Heart right ventricle (tissue), 16 donors: ENCODE results near the gene ZAP70. TPM values are rescaled to one million over a fixed set of nuclear protein-coding genes. Genes with fewer than 3 reads are reported as not detected.

Experiments used
- ATAC-seq, 8 donors: fragments of 200-7000 bp; cut with Tn5 transposase; one replicate each; pipeline ENCODE4 v1.9.1; 2020; ENCODE audit warnings: mild to moderate bottlenecking in 8 of 8, moderate library complexity in 8 of 8, moderate number of reproducible peaks in 1 of 8
- DNase-seq, 2 donors: peaks; one replicate each; pipeline ENCODE4 v3.0.0-alpha.2; 2020
- H3K27ac ChIP-seq, 10 donors: fragments of 200-600 bp; sonication (generic) in 2 of 10; one replicate each; pipeline versions ENCODE4 v1.5.0 to v1.8.0; 2020 to 2022; ENCODE audit warnings: mild to moderate bottlenecking in 3 of 10
- H3K27me3 ChIP-seq, 7 donors: fragments of 200-600 bp; one replicate each; pipeline ENCODE4 v1.8.0; 2021 to 2022; ENCODE audit warnings: mild to moderate bottlenecking in 2 of 7
- H3K36me3 ChIP-seq, 9 donors: fragments of 200-600 bp; sonication (generic) in 1 of 9; one replicate each; pipeline versions ENCODE4 v1.5.0 to v1.8.0; 2020 to 2022; ENCODE audit warnings: mild to moderate bottlenecking in 2 of 9
- H3K4me1 ChIP-seq, 9 donors: fragments of 200-600 bp; sonication (generic) in 1 of 9; one replicate each; pipeline versions ENCODE4 v1.5.0 to v1.8.0; 2020 to 2022; ENCODE audit warnings: mild to moderate bottlenecking in 4 of 9
- H3K4me3 ChIP-seq, 10 donors: fragments of 200-600 bp; sonication (generic) in 2 of 10; one replicate each; pipeline versions ENCODE4 v1.5.0 to v1.8.0; 2020 to 2022; ENCODE audit warnings: mild to moderate bottlenecking in 7 of 10, moderate library complexity in 2 of 10
- H3K9me3 ChIP-seq, 11 donors: fragments of 200-600 bp in 10 of 11; sonication (generic) in 2 of 11; one replicate each; pipeline versions ENCODE4 v1.5.0 to v1.8.0; 2013 to 2022; ENCODE audit warnings: mild to moderate bottlenecking in 2 of 11, control low read depth in 1 of 11, moderate library complexity in 1 of 11
- CTCF ChIP-seq, 9 donors: fragments of 200-600 bp; sonication (generic) in 2 of 9; IDR thresholded peaks; one replicate each; pipeline versions ENCODE4 v1.5.0 to v1.8.0; 2021 to 2022; ENCODE audit warnings: antibody characterized with exemption in 9 of 9, mild to moderate bottlenecking in 5 of 9, moderate library complexity in 1 of 9
- WGBS, 2 donors: extraction: QIAGEN DNeasy Blood & Tissue Kit; methylation state at CpG; one replicate each; pipeline ENCODE4 v1.1.7; 2013; ENCODE audit warnings: inconsistent platforms in 1 of 2; 5-methylcytosine and 5-hydroxymethylcytosine counted together
- intact Hi-C, 10 donors: fragments of 100-400 bp; cut with DNase I; formaldehyde crosslinking; loops; one replicate each; pipeline versions ENCODE4 v1.11.1 to v1.14.2; 2022
- long read RNA-seq, 3 donors: library from polyadenylated mRNA; unstranded; transcript quantifications; one replicate each; pipeline ENCODE4 v2.0.0, GENCODE V29; 2020 to 2021
- polyA plus RNA-seq, 2 donors: library from polyadenylated mRNA; stranded (reverse); fragments of 200-250 nt; gene quantifications; one replicate each; pipeline ENCODE4 v1.2.3, GENCODE V29; 2013
- total RNA-seq, 10 donors: library from RNA; stranded (reverse); fragmentation: NEBNext Ultra II Directional in 3 of 10; extraction: Animal tissue kit (Norgen Biotek cat#: 25700) in 3 of 10; gene quantifications; one replicate each; pipeline versions ENCODE4 v1.2.1 to v1.2.4, GENCODE V29; 2021 to 2023
- donor health status: Arrhythmogenic right ventricular cardiomyopathy.
- donor health status: ischemic (EF 13 %, LVEDD 7.1; RV severe dilation, severe dysfunction).
- donor health status: healthy with polysubstance abuse.
- donor health status: DM: no; HTN: yes; CAD: no.
- donor health status: DM: no; HTN: no; CAD: no.
- donor health status: ischemic (EF 25% LVEDD 6.9; RV normal size, moderate dysfunction).
- donor health status: ischemic (EF 25% LVEDD 5.7; RV mildly dilated, moderate dysfunction).
- donor health status: healthy.
- donor health status: DM: yes; HTN: yes; CAD: no.
- donor health status: Ischemic cardiomyopathy.
- donor health status: ischemic (EF 35%, LVEDD 5.7; RV mildly dilated, moderate dysfunction).
- donor health status: nonischemic (EF 11% LVEDD 7.7; RV severe dilation, severe dysfunction).
- donor health status: DM: yes; HTN: yes; CAD: no.
- donor health status: PGD.
- donor health status: ischemic (EF 29% LVEDD 5.4; RV normal size, mild dysfunction).
- donor health status: nonischemic (EF 23%, LVEDD 6.1; RV moderate dilation, normal function).

The ZAP70 gene
- total RNA-seq (1 to 10 TPM in 3 of 10 donors, under 1 TPM in 7; 0.42 to 8.7 (median 0.67) TPM), polyA plus RNA-seq (1 to 10 TPM in 1 of 2 donors, under 1 TPM in 1; 0.61 to 1.3 TPM)
- long read RNA-seq, donor 1, result 0 reads
- long read RNA-seq, donor 2, result 0 reads
- long read RNA-seq, donor 3, result 0 reads

- H3K4me3 ChIP-seq, result peak within 1 kb of the TSS in 2 of 10 donors; percentile 1 to 51
- no peaks in the 10 kb centered on the region for H3K27me3 ChIP-seq
- WGBS, 2 donors, result 76 to 81% methylated on average over 21 of the region's 21 CpGs
- peak within 1 kb of the TSS in 2 of 10 donors; percentile 4 to 80 for H3K27ac ChIP-seq
- no peak for DNase-seq
- ATAC-seq, result peak in 1 of 8 donors; percentile 9
- H3K36me3 ChIP-seq, result no peaks in the 10 kb centered on the region
- H3K4me1 ChIP-seq, result peaks cover 0 to 18% (median 6%) of the 10 kb centered on the region in 9 donors
- no peaks in the 10 kb centered on the region for H3K9me3 ChIP-seq
- intact Hi-C loops, result loop anchor here in 3 of 10 donors (5.0 to 10.0 kb wide), 3 partner anchors 34 to 671 kb away; no protein-coding TSS in a partner anchor
- TF ChIP-seq CTCF (IDR thresholded peaks at IDR 0.05), result no peak
These were observed at the start of gene ZAP70 for GRCh38 chr2:97713296-97714083. Gene ZAP70, plus strand, starts transcription at chr2:97713576. Its CDS starts 10,461 bp downstream, at chr2:97724037.

DNA sequence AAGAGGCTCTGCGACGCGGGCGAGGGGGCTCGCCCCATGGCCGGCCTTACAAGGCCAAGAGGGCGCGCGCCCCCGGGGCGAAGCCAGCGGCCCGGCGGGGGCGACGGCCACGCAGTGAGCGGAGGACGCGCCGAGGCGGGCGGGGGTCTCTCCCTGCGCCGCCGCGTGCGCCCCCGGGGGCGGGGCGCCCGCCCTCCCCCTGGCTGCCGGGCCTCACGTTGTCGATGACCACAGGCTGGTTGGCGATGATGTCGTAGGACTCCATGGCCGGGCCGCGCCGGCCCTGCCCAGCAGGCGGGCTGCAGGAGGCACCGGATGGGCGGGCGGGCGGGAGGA is 49.8 kb upstream of the ZAP70 start:
- ATAC-seq, result no peak
- Histone ChIP-seq H3K4me3 (peak overlapping the region; percentile 56 to 87 (median 68)), H3K36me3 (peaks cover 0 to 19% (median 8%) of the 10 kb centered on the region in 9 donors), H3K27ac (peak overlapping the region; percentile 84 to 100 (median 96)), H3K9me3 (no peaks in the 10 kb centered on the region), H3K27me3 (no peaks in the 10 kb centered on the region), H3K4me1 (peaks cover 0 to 38% (median 31%) of the 10 kb centered on the region in 9 donors)
- no peak for DNase-seq
- no peak for TF ChIP-seq CTCF (IDR thresholded peaks at IDR 0.05)
- WGBS, 2 donors, result 0 to 1% methylated on average over 34 to 46 of the region's 46 CpGs
- intact Hi-C loops, result loop anchor here in 4 of 10 donors (1.0 to 2.0 kb wide), 2 partner anchors 17 to 18 kb away; partner anchors contain the start of gene COX5B (in 3 of the 4)

GRCh38 chr2:97663962-97664635 is 49.3 kb upstream of the ZAP70 start, which contains the start of gene ACTR1B:
Gene ACTR1B, minus strand, starts transcription at chr2:97664044. Its CDS starts 154 bp downstream, at chr2:97663890.
- DNase-seq, result peak; percentile 97 to 98
- Histone ChIP-seq H3K4me1 (peaks cover 0 to 38% (median 31%) of the 10 kb centered on the region in 9 donors), H3K36me3 (peaks cover 0 to 16% (median 3%) of the 10 kb centered on the region in 9 donors), H3K4me3 (peak within 1 kb of the TSS; percentile 56 to 87 (median 68)), H3K27me3 (no peaks in the 10 kb centered on the region), H3K9me3 (no peaks in the 10 kb centered on the region), H3K27ac (peak within 1 kb of the TSS; percentile 84 to 100 (median 96))
- 0 to 1% methylated on average over 52 to 60 of the region's 60 CpGs for WGBS, 2 donors
- peak; percentile 95 to 97 (median 96) for ATAC-seq
- intact Hi-C loops, result loop anchor here in 6 of 10 donors (1.0 to 2.0 kb wide), 5 partner anchors 17 to 73 kb away; partner anchors contain the start of gene COX5B (in 3 of the 6)
- TF ChIP-seq CTCF (IDR thresholded peaks at IDR 0.05), result peak; percentile 35 to 80 (median 56)

DNA sequence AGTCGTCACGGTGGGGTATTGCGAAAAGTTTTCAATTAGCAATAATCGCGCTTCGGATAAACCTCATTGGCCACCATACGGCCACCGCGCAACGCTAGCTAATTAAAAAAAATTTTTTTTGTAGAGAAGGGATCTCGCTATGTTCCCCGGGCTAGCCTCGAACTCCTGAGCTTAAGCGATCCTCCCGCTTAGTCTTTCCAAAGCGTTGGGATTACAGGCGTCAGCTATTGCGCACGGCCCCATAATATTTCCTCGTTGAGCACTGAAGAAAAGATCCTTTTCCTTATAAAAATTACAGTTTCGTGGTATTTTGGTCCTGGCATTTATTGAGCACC is 48.8 kb upstream of the ZAP70 start:
- Histone ChIP-seq H3K27ac (peak overlapping the region; percentile 84 to 100 (median 96)), H3K4me3 (peak overlapping the region; percentile 30 to 87 (median 68)), H3K9me3 (no peaks in the 10 kb centered on the region), H3K4me1 (peaks cover 0 to 38% (median 31%) of the 10 kb centered on the region in 9 donors), H3K27me3 (no peaks in the 10 kb centered on the region), H3K36me3 (peaks cover 0 to 12% (median 0%) of the 10 kb centered on the region in 9 donors)
- no peak for TF ChIP-seq CTCF (IDR thresholded peaks at IDR 0.05)
- ATAC-seq (no peak), DNase-seq (no peak)
- 5 to 7% methylated on average over 21 of the region's 21 CpGs for WGBS, 2 donors
- intact Hi-C loops, result loop anchor here in 2 of 10 donors (1.0 to 2.0 kb wide), 4 partner anchors 19 to 74 kb away; no protein-coding TSS in a partner anchor
